ENCODE data around the gene PYGM.
"Not testable (repeated sequence)": the region's sequence is repeated elsewhere in the genome, so short reads cannot be mapped to it uniquely, and the experiment has no call there.

PYGM gene

DNA sequence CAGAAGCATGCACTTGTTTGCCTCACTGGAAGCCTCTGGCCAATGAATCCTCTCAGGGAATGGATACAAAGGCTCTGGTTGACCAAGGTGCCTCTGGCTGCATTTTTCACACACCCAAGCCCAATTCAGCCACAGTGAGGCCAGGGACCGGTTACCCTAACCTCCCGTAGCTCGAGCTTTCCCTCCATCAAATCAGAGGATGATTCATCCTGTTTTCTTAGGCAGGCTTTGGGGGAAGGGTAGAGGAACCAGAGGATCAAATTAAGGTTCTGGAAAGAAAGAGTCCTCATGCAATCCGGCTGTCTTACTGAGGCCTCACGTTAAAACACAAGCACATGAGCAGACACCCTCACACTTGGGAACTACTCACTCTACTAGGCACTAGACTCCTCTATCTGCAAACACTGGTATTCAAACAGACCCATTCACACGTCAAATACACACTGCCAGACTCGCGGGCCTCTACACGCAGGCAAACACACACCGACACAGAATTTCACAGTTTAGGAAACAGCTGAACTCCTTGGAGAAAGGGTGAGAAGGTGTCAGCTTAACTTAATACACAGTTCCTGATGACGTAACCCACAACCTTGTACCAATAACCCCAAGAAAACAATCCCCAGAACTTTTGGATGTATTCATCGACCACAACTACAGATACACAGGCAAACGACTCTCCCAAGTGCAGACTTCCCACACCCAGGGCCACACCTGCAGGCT is 49.2 kb downstream of the PYGM start:
- TF ChIP-seq, protein P1, sequence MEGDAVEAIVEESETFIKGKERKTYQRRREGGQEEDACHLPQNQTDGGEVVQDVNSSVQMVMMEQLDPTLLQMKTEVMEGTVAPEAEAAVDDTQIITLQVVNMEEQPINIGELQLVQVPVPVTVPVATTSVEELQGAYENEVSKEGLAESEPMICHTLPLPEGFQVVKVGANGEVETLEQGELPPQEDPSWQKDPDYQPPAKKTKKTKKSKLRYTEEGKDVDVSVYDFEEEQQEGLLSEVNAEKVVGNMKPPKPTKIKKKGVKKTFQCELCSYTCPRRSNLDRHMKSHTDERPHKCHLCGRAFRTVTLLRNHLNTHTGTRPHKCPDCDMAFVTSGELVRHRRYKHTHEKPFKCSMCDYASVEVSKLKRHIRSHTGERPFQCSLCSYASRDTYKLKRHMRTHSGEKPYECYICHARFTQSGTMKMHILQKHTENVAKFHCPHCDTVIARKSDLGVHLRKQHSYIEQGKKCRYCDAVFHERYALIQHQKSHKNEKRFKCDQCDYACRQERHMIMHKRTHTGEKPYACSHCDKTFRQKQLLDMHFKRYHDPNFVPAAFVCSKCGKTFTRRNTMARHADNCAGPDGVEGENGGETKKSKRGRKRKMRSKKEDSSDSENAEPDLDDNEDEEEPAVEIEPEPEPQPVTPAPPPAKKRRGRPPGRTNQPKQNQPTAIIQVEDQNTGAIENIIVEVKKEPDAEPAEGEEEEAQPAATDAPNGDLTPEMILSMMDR (IDR thresholded peaks at IDR 0.05; ENCODE audit: insufficient read depth, missing control alignments) = no peak
- no peak for FAIRE-seq
- DNase-seq (ENCODE audit: insufficient read length, low spot score) = no peak

DNA sequence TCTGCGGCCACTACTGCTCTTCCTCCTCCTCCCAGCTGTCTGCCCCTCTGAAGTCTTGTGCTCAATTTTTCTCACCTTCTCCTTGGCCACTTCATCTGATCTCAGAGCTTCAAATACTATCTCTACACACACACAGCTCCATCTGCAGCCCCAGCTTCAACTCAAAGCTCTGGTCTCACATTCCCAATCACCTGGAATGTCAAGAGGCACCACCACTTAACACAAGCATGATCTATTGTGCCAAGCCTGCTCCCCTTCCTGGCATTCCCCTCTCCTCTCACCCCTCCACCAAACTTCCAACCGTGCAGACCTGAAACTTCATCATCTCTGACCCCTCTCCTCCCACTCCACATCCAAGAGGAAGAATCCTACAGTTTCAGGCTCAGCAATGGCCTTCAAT is 54.3 kb downstream of the PYGM start:
- FAIRE-seq = no peak
- no peak for DNase-seq (ENCODE audit: insufficient read length, low spot score)

DNA sequence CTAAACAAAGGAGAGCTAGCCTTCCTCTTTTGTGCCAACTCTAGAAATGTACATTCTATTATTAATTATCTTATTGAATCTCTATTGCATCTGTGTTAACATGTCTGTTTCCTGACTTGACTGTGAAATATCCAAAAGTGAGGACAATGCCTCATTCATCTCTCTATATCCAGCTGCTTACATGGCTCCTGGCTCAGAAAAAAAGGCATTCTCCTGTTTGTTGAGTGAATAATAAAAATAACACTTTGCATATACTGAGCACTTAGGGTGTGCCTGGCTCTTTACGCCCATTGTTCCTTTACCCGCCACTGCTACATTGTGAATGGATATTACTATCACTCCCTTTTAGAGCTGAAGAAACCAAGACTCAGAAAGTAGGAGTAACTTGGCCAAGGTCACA is 56.7 kb downstream of the PYGM start:
- DNase-seq (ENCODE audit: insufficient read length, low spot score) = no peak
- FAIRE-seq = no peak
- TF ChIP-seq, protein P1 (IDR thresholded peaks at IDR 0.05; ENCODE audit: insufficient read depth, missing control alignments) = no peak

More for the DNA sequence above, 54.3 kb downstream of the PYGM start:
- TF ChIP-seq, protein P1 (IDR thresholded peaks at IDR 0.05; ENCODE audit: insufficient read depth, missing control alignments) = no peak

DNA sequence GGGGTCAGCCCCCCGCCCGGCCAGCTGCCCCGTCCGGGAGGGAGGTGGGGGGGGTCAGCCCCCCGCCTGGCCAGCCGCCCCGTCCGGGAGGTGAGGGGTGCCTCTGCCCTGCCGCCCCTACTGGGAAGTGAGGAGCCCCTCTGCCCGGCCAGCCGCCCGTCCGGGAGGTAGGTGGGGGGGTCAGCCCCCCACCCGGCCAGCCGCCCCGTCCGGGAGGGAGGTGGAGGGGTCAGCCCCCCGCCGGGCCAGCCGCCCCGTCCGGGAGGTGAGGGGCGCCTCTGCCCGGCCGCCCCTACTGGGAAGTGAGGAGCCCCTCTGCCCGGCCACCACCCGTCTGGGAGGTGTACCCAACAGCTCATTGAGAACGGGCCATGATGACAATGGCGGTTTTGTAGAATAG is 57.8 kb downstream of the PYGM start:
- FAIRE-seq; DNase-seq (ENCODE audit: insufficient read length, low spot score): not testable (repeated sequence)

DNA sequence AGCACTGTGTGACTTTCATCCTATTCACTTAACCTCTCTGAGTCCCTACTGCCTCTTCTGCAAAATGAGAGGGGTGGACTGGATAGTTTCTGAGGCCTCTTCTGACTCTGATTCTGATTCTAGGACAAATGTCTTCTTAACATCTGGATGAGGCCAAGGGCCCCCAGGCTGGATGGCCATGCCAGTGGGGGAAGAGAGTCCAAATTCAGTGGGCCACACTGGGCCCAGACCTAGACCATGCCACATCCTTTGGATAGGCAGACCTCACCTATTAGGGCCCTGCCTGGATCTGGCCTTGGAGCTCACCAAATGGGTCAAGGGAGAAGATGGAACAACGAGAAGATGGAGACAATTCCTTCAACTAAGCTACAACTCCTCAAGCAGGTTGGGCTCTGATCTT is 61.3 kb downstream of the PYGM start:
- DNase-seq (ENCODE audit: insufficient read length, low spot score) (no peak), FAIRE-seq (no peak)
- TF ChIP-seq, protein P1 (IDR thresholded peaks at IDR 0.05; ENCODE audit: insufficient read depth, missing control alignments) = no peak

DNA sequence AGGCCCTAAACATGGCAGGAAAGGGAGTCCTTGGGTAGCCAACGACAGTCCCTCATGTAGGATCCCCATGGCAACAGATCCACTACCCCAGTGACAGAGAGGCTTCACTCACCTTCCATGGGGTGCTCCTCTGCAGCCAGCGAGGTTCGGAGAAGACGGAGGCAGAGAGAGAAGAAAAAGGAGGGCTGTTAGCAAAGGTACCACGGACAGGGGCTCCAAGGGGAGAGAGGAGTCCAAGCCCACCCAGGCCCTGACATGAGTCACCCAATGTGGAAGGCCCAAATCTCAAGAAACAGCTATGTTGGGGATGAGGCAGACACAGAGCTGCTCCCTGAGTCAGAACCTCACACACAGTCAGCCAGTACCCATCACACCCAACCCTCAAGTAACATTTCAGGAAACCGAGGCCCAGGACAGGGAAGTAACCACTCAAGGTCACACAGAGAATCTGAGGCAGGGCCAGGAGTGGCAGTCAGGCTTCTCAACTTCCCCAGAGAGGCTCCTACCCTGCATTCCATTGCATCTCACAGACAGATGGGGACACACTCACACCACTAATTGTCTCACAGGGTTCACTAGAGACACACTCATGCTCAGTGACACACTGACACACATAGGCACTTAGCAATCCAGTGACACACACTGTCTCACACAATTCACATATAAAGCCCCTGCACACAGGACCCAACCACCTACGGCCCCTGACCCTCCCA is 62.0 kb downstream of the PYGM start:
- FAIRE-seq = no peak
- TF ChIP-seq, protein P1 (IDR thresholded peaks at IDR 0.05; ENCODE audit: insufficient read depth, missing control alignments) = no peak
- no peak for DNase-seq (ENCODE audit: insufficient read length, low spot score)
